ENCODE data around the gene ADGRF4.

Gene ADGRF4

DNA sequence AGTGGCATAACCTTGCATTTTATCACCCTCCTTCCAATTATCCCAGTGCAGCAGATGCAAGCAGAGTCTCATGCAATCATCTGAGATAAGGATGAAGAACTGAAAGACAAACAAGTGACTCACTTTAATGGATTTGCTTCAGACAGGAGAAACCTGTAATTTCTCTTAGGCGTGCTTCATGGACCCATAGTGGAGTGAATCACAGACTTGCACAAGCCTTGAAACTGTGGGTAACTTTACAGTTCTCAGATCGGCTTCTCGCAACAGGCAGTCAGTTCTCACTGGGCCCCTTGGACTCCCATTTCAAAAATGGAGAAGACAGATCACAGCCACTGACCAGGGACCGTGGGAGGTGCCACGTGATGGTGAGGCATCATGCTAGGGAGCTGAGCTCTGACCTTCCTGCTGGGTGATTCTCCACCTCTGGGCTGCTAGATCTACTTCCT is at the start of gene ADGRF4:
TSS of gene ADGRF4 (plus strand) at position 239 of the 446 bp plus-strand sequence. CDS start 8,666 bp downstream, outside the sequence.
- DNase-seq (ENCODE audit: low read depth) = no peak

- DNase-seq (ENCODE audit: low read depth) = no peak
These were observed 47.6 kb upstream of the ADGRF4 start for GRCh38 chr6:47650553-47651432.

DNA sequence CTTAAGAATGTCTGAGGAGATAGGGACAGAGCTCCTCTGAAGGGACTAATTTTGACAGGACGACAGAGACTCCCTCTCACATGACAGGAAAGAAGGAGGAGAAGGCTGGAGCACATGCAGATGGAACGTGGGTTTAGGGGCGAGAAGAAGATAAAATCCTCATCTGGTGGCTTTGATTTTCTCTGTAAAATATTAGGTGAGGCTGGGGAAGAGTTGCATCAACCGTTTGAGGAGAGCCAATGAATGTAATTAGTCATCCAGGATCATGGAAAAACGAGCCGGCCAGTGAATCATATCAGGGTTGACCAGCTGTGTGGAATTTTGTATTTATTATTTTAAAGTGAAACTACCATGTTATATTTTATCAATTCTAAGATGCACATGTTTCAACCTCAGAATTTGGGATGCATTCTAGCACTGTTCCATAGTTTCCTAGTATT is 46.9 kb upstream of the ADGRF4 start:
- DNase-seq (ENCODE audit: low read depth) = no peak

DNA sequence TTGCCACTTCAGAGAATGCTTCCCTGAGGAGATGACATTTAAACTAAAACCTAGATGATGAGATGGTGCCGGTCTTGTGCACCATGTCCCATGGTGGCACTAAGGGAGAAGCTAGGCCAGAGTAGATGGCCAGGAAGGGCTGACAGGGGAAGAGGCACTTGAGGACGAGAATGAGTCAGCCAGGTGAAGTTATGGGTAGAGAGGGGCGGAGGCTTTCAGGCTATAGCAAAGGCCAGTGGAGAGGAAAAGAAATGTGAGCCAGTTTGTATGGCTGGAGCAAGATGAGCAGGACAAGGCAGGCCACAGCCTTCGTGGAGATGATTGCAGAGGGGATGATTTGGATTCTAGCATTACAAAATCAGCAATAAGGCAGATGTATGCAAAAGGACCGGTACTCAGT is 44.7 kb upstream of the ADGRF4 start:
- no peak for DNase-seq (ENCODE audit: low read depth)

DNA sequence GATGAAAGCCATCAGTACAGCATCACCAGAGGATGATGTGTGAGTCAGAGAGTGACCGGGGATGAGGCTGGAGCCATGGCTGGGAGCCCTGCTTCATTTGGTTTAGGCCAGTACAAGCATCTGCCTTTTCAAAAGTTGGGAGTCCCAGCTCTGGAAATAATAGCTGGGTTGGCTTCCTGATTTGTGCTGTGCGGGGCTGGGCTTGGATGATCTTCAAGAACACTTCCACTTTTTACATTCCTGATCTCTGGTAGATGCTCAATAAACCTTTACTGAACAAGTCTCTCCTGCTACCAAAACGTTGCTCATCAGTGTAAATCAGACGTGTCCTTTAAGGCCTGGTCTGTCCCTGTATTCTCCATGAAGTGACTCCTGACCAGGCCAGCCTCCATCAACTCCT is 44.1 kb upstream of the ADGRF4 start:
- DNase-seq (ENCODE audit: low read depth) = no peak

- no peak for DNase-seq (ENCODE audit: low read depth)
These were observed 42.4 kb upstream of the ADGRF4 start for GRCh38 chr6:47655719-47656595.

DNA sequence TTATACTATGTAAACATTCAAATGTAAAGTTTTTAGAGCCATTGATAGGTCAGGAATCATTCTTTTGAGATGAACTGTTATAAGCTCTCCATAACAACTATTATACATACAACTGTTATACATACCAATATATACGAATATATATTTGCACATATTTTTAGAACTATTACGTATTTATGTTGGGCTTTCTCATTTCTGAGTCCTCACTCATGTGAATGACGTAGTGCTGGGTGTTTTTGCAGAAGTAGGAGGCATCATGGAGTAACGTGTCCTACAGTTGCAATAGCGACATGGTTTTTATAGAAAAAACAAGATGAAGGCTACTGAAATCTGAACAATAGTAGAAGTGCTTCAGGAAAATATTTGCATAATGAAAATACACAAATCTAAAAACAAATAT is 36.4 kb upstream of the ADGRF4 start:
- no peak for DNase-seq (ENCODE audit: low read depth)

- DNase-seq (ENCODE audit: low read depth) = no peak
These were observed 34.7 kb upstream of the ADGRF4 start for GRCh38 chr6:47663462-47664216.

DNA sequence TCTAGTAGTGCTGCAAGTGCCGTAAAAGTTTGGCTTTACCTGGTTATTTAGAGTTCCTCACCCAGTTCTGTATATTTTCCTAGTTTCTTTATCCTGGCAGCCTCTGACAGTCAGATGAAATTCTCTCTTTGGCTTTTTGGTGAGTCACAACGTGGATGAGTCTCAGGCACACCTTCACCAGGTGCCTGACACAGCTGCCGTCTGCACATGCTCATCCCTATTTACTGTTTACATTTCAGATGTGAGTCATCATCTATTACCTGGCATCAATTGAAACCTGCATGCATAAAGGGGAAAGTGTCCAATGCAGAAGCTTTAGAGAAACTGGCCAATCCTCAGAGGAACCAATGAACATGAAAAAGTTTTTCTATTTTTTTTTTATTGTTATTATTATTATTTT is 33.3 kb upstream of the ADGRF4 start:
- no peak for DNase-seq (ENCODE audit: low read depth)

GRCh38 chr6:47669684-47670513 is 28.5 kb upstream of the ADGRF4 start:
- DNase-seq (ENCODE audit: low read depth) = no peak

GRCh38 chr6:47670851-47671250 is 27.5 kb upstream of the ADGRF4 start:
- DNase-seq (ENCODE audit: low read depth) = no peak

- DNase-seq (ENCODE audit: low read depth) = no peak
These were observed 26.6 kb upstream of the ADGRF4 start for GRCh38 chr6:47671777-47672176.

DNA sequence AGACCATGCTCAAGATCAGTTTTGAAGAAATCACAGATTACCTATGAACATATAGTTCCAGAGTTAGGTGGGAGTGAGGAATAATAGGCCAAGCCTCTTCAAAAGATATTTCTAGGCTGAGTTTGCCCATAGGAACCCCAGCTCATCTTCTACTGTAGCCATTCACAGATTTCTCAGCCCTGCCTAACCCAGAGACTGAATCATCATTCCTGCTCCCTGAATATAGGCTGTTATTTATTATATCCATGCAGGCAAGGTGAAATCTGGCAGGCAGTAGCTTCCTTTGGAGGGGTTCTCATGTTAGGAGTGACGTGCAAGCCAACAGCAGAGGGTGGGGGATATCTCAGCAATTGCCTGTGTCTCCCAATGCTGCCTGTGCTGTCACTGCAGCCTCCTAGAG is 25.6 kb upstream of the ADGRF4 start:
- no peak for DNase-seq (ENCODE audit: low read depth)

DNA sequence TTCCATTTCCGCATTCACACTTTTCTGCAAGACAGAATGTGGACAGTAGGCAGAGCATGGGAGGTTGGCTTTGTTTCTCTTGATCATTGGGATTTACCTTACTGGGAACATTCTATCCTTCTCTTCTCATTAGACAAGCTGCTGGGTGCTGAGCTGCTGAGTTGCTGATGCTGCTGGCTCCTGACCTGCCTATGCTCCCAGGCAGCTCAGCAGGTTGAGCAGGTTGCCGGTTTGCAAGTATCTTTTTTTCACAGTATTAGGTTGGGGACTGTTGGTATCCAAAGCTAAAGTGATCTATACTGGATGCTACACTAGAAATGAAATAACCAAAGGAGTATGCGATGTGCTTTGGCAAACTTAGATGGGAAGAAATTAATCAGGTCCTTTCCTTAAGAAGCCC is 23.7 kb upstream of the ADGRF4 start:
- no peak for DNase-seq (ENCODE audit: low read depth)

DNA sequence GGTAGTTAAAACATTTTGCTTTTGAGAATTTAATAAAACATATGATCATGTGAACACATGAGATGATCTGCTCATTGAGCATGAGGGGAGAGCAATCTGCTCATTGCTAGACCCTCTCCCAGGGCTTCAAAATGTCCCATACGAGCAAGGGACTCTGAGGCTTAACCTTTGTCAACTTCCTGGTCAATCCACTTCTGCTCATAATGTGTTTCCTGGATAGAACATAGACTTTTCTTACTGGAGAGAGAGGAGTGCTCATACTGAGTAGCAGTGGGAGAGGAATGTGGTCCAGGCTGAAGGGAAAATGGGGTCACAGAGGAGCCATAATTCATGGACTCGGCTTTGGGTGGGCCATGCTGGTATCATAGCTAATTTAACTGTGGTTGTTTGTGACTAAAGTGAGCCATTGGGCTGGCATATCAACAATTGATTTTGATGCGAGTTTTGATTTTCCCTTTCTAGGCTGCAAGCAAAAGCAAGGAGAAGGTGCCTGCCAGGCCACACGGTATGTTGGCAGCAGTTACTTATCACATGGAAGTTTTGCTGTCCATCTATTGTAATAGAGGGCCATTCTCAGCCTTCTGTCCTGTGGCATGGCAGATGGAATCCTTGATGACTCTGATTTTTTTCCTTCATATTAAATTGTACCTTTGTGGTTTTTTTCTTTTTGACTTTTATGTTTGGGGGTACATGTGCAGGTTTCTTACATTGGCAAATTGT is 20.8 kb upstream of the ADGRF4 start:
- DNase-seq (ENCODE audit: low read depth) = no peak

DNA sequence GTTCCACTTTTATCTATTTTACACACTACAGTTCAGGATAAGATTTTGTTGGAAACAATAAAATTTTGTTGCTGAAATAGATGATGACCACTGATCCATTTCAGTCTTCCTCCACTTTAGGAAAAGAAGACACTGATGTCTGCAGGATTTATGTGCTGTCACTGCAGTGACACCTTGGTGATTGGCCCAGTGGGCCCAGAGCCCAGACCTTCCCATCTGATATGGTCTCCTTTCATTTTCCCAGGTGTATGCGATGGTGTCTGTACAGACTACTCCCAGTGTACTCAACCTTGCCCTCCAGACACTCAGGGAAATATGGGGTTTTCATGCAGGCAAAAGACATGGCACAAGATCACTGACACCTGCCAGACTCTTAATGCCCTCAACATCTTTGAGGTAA is 19.6 kb upstream of the ADGRF4 start:
- DNase-seq (ENCODE audit: low read depth) = no peak

GRCh38 chr6:47679322-47679906 is 19.0 kb upstream of the ADGRF4 start:
- no peak for DNase-seq (ENCODE audit: low read depth)

DNA sequence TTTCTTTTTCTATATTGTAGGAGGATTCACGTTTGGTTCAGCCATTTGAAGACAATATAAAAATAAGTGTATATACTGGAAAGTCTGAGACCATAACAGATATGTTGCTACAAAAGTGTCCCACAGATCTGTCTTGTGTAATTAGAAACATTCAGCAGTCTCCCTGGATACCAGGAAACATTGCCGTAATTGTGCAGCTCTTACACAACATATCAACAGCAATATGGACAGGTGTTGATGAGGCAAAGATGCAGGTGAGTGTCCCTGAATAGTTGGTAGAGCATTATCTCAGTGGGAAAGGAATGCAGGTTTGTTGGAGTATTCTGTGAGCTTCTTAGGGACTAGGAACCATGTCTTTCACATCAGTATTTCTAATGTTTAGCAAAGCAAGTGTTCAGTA is 18.3 kb upstream of the ADGRF4 start:
- DNase-seq (ENCODE audit: low read depth) = no peak

GRCh38 chr6:47680724-47681123 is 17.7 kb upstream of the ADGRF4 start:
- DNase-seq (ENCODE audit: low read depth) = no peak
